ENCODE data around the gene VAMP8.
A peak's percentile ranks its signal among the peaks of the same experiment; 100 is the strongest.
"Not testable (repeated sequence)": the region's sequence is repeated elsewhere in the genome, so short reads cannot be mapped to it uniquely, and the experiment has no call there.

The VAMP8 gene

GRCh38 chr2:85583667-85584353 is 6.4 kb downstream of the VAMP8 start:
- DNase-seq, result peak in 1 of 5 experiments; percentile 60

DNA sequence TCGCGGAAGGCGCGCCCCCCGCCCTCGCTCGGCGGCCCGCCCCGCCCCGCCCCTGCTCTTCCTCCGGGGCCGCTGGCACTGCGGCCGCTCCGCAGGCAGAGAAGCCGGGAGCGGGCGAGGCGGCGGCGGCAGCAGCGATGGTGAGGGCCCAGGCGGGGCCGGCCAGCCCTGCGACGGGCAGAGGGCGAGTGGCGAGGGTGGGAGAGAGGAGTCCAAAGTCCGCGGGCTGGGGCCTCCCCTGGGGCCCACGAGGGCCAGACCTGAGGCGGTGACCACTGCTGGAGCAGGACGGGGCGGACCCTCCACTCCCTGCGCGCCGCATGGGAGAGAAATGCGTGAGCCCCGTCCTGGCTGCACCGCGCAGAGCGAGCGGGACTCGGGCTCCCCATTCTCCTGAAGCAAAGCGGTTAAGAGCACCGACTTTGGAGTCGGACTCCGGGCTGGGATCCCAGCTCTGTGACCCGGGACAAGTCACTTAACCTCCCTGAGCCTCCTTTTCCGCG is 7.0 kb downstream of the VAMP8 start, which contains the start of gene VAMP5:
Gene VAMP5, plus strand, starts transcription at position 78 of the 503 bp plus-strand sequence. Its CDS starts 60 bp downstream, at position 138.
- DNase-seq, result peak in 3 of 5 experiments; percentile 32 to 61 (median 33)

- peak in 2 of 5 experiments; percentile 6 to 55 for DNase-seq
Measured at GRCh38 chr2:85584857-85585780, 7.7 kb downstream of the VAMP8 start.

DNA sequence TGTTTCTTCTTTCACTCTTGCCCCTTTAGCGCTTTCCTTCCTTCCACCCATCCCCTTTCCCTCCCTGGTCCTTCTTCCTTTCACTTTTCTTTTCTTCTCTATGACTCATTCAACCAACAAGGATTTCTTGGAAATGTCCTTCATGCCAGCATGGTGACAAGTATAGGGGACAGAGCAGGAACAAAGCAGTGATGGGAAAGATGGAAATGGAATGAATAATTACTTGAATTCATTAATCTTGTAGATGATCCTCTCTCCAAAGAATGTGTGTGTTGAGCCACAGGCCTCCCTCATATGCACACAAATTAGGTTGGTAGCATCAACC is 8.4 kb downstream of the VAMP8 start:
- no peak for DNase-seq

DNA sequence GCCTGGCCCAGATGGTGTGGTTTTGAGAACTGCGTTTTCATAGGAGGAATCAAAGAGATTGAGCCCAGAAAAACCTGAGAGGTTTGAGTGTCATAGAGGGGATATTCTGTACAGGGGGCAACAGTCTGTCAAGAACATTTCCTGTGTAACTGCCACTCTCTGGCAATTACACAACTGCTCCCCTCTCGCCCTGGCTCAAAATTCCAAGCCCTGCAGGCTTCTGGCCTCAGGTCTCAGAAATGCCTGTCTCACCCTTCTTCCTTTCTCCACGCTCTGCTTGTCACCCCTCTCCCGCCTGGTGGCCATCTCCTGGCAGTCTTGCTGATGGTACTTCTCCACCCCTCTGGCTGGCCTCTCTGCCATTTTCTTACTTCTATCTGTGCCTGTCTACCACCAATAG is 10.8 kb downstream of the VAMP8 start:
- DNase-seq, result no peak

GRCh38 chr2:85588645-85589044 is 11.3 kb downstream of the VAMP8 start:
- no peak for DNase-seq

DNA sequence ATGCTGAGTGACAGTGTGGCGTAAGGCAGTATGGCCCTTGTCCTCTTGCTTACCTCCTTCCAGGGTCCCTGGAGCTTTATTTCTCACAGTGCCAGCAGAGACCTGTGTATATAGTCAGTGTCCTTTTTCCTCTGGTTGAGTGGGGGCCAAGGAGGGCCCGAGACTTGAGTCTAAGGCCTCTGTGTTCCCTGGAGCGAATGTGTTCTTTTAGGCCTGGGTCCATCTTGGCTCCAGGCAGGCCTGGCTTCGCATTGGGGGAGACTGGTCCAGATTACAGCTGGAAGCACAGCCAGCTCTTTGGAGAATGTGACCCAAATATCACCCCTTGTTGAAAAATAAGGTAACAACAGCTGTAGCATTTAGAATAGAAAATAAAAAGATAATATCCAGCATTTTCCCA is 11.8 kb downstream of the VAMP8 start:
- DNase-seq, result no peak

GRCh38 chr2:85589982-85590791 is 12.8 kb downstream of the VAMP8 start:
- DNase-seq, result no peak

DNA sequence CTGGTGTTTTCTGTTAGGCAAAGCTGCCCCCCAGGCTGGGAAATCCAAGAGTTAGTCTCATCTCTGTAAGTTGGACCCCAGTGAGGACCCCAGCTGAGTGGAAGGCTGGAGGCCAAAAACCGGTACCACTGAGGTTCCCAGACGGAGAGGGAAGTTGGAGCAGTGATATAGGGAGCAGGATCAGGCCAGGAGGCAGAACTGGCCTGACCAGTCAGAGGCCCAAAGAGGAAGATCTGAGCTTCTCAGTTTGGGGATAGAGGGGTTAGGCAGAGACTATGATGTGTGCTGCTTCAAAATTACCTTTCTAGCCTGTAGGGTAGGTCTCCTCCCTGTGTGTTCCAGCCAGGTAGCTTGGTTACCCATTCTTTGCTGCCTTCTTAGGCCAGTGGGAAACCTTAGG is 13.6 kb downstream of the VAMP8 start:
- no peak for DNase-seq

DNA sequence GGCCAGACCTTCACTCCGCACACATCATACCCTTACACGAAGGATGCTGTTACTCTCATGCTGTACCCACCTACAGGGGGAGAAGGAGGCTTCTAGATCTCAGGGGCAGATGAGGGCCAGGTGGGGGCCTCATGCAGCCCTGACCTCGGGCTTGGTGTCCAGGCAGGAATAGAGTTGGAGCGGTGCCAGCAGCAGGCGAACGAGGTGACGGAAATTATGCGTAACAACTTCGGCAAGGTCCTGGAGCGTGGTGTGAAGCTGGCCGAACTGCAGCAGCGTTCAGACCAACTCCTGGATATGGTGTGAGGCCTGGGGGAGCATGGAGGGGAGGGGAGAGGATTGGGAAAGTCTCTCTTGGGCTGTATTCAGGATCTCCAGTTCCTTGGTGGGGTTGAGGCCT is 14.2 kb downstream of the VAMP8 start:
- no peak for DNase-seq

- DNase-seq, result not testable (repeated sequence)
Measured at GRCh38 chr2:85592299-85592698, 14.9 kb downstream of the VAMP8 start.

- DNase-seq, result no peak
Measured at GRCh38 chr2:85593023-85593422, 15.6 kb downstream of the VAMP8 start.

GRCh38 chr2:85594715-85595300 is 17.4 kb downstream of the VAMP8 start:
- DNase-seq, result no peak

DNA sequence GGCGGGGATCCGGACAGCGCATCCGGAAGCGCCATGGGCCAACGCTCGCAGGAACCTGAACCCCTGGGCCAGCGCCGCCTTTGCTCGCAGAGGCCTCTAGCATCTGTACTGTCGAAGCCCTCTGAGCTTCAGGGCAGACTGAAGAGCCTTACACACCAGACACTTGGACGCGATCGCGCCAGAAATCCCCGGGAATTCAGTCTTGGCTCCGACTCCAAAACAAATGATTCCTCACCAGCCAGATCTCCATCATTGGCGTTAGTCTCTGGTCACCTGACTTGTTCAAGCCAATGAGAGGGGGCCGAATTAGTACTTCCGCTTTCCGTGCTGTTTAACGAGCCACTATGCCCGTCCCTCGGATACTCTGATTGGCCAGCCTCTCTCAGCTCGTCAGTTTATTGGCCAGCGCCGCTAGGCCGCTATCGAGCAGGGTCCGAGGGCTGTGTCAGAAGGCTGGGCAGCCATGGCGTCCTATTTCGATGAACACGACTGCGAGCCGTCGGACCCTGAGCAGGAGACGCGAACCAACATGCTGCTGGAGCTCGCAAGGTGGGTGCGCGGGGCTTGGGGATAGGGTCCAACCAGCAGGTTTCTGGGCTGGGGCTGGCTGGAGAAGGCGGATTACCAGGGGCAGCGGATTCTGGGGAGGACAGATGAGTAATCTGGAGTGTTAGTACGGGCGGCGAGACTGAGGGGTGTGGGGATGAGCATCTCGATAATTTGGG is 18.1 kb downstream of the VAMP8 start, which contains the start of gene RNF181:
Gene RNF181, plus strand, starts transcription at position 445 of the 725 bp plus-strand sequence. Its CDS starts 19 bp downstream, at position 464.
- DNase-seq, result peak; percentile 67 to 97 (median 86)

DNA sequence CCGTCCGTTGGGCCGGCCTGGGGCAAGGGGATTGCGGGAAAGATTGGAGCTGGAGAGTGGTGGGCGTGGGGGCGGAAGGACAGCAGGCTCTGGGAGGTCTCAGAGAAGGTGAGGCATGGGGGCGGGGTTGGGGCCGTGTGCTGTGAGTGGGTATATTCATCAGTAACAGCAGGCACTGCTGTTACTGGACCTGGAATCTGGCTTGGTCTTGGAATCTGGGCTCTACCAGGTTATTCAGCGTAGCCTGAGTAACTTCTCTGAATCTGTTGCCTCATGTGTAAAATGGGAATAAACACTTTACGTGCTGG is 18.6 kb downstream of the VAMP8 start:
- peak in 1 of 5 experiments; percentile 31 for DNase-seq

DNA sequence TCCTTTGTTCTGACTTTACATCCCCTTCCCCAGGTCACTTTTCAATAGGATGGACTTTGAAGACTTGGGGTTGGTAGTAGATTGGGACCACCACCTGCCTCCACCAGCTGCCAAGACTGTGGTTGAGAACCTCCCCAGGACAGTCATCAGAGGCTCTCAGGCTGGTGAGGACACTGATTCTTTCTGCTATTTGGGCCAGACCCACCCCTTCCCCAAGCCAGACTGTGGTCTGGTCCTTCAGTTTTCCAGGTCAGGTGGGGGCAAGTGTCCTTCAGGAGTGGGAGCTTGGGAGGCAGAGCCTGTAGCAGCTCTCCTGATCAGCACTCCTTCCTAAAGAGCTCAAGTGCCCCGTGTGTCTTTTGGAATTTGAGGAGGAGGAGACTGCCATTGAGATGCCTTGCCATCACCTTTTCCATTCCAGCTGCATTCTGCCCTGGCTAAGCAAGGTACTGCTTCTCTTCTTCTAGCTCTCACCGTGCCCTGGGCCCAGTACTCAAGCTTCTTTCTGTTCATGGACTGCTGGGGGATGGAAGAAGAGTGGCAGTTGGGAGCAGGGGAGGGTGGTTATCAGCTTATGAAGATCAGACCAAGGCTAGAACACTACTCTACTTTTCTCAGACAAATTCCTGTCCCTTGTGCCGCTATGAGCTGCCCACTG is 19.2 kb downstream of the VAMP8 start:
- no peak for DNase-seq

DNA sequence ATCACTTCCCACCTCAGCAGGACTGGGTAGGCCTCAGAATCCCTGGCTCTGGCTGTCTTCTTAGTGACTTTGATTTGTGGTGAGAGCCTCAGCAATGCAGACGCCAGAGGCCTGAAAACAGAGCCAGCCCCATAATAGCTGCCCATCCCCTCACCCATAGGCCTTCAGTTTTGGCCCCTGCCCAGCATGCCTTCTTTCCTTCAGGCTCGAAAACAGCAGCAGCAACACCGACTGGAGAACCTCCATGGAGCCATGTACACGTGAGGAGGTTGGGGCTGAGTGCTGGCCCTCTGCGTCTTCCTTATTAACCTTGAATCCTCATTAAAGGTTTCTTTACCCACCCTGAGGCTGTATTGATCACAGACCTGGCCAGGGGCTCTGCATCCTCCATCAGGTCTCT is 19.9 kb downstream of the VAMP8 start:
- no peak for DNase-seq

DNA sequence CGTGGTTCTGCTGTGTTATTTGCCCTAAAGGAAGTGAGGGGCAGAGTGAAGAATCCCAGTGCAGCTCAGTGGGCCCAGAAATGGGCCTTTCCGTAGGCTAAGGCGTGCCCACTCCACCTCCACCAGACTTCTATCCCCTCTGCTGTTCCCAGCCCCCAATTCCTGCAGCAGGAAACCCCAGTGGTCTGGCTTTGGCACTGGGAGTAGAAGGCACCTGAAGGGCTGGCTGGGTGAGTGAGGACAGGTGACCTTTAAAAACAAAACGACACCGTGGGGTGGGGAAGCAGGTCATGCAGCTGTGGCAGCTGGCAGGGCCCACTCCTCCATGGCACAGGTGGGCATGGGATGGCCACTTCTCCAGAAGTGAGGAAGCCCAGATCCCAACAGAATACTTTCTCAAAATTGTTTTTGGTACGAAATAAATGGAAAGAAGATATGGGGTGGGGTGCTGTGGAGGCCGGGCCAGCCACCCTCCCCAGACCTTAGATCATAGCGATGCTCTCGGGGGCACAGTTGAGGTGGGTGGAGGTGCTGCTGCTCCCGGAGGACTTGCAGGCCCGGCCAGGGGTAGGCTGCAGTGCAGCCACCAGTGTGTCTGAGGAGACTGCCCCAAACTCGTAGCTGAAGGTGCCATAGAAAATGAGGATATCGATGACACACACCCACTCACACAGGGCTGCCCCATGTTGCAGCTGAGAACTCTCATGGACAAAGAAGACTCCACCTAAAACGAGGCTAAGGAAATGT is 21.4 kb downstream of the VAMP8 start:
- no peak for DNase-seq

- peak in 1 of 5 experiments; percentile 19 for DNase-seq
Measured at GRCh38 chr2:85599468-85600234, 22.3 kb downstream of the VAMP8 start.

- DNase-seq, result no peak
Measured at GRCh38 chr2:85600235-85600575, 22.8 kb downstream of the VAMP8 start.
